H1 (cell line): ENCODE data around the gene FSTL4. TPM values are rescaled to one million over a fixed set of nuclear protein-coding genes. Genes with fewer than 3 reads are reported as not detected.

ENCODE experiments used
- CTCF ChIA-PET: fragments of 300-600 bp; sonication (Branson Sonifier 250); formaldehyde crosslinking; loops from one replicate; lab custom pipeline; 2021; ENCODE audit not compliant: partially characterized antibody; lab: Charles Lee
- POLR2A ChIA-PET: fragments of 300-600 bp; sonication (Branson Sonifier 250); formaldehyde crosslinking; loops from one replicate; lab custom pipeline; 2021; ENCODE audit warnings: inconsistent platforms; ENCODE audit not compliant: partially characterized antibody; lab: Charles Lee
- DNase-seq, 2 experiments: peaks; one replicate each; pipeline versions ENCODE4 v3.0.0 to v3.0.0-alpha.2; 2010 to 2022; ENCODE audit warnings: low spot score in 2 of 2, low read depth in 1 of 2, mixed read lengths in 1 of 2
- FAIRE-seq: peaks from 2 replicates; lab custom pipeline; 2011; peaks lifted over from hg19 to GRCh38; lab: Jason Lieb, UNC
- H2AFZ ChIP-seq: 2 replicates; pipeline ENCODE4 v1.8.1; 2012; ENCODE audit warnings: low read length, inconsistent platforms
- H2AK5ac ChIP-seq: 2 replicates; pipeline ENCODE4 v1.6.1; 2013; ENCODE audit warnings: low read depth, low read length
- H2BK120ac ChIP-seq: replicated peaks from 2 replicates; pipeline ENCODE3; 2013; ENCODE audit warnings: low read depth, low read length, inconsistent platforms
- H2BK12ac ChIP-seq: 2 replicates; pipeline ENCODE4 v1.6.1; 2013; ENCODE audit warnings: low read depth, low read length
- H2BK15ac ChIP-seq: 2 replicates; pipeline ENCODE4 v1.6.1; 2013; ENCODE audit warnings: low read length
- H2BK20ac ChIP-seq: 2 replicates; pipeline ENCODE4 v1.6.1; 2013; ENCODE audit warnings: low read length
- H2BK5ac ChIP-seq: 2 replicates; pipeline ENCODE4 v1.6.1; 2013; ENCODE audit warnings: low read depth, low read length
- H3K14ac ChIP-seq: 2 replicates; pipeline ENCODE4 v1.6.1; 2013; ENCODE audit warnings: inconsistent platforms; ENCODE audit not compliant: insufficient read length
- H3K18ac ChIP-seq: 2 replicates; pipeline ENCODE4 v1.6.1; 2013; ENCODE audit warnings: low read length; ENCODE audit errors: extremely low read depth
- H3K23ac ChIP-seq: 2 replicates; pipeline ENCODE4 v1.6.1; 2013; ENCODE audit warnings: inconsistent platforms; ENCODE audit not compliant: insufficient read length
- H3K23me2 ChIP-seq: 2 replicates; pipeline ENCODE4 v1.6.1; 2013; ENCODE audit warnings: low read depth, low read length
- H3K27ac ChIP-seq: 2 replicates; pipeline ENCODE4 v1.6.1; 2011; ENCODE audit warnings: low read depth, low read length, inconsistent platforms
- H3K27me3 ChIP-seq, 4 experiments: replicated peaks in 1 of 4; 1 replicate in 1 of 4; 2 replicates in 3 of 4; pipeline versions ENCODE4 v1.6.1 to v1.8.1; 2011 to 2013; ENCODE audit warnings: low read length in 3 of 4, mild to moderate bottlenecking in 3 of 4, inconsistent platforms in 2 of 4, mixed read lengths in 2 of 4, moderate library complexity in 1 of 4; ENCODE audit not compliant: control insufficient read depth in 3 of 4, insufficient read depth in 3 of 4; ENCODE audit errors: extremely low read depth in 1 of 4
- H3K36me3 ChIP-seq, 4 experiments: 2 replicates each; pipeline versions ENCODE4 v1.6.1 to v1.8.1; 2011 to 2013; ENCODE audit warnings: mild to moderate bottlenecking in 4 of 4, low read length in 3 of 4, moderate library complexity in 2 of 4, control low read depth in 1 of 4, inconsistent platforms in 1 of 4; ENCODE audit not compliant: insufficient read depth in 4 of 4, control insufficient read depth in 2 of 4
- H3K4ac ChIP-seq: replicated peaks from 2 replicates; pipeline ENCODE3; 2013; ENCODE audit warnings: low read length, low read depth, mixed read lengths, inconsistent platforms; ENCODE audit not compliant: insufficient read length
- H3K4me1 ChIP-seq, 4 experiments: replicated peaks in 1 of 4; 1 replicate in 1 of 4; 2 replicates in 3 of 4; pipeline versions ENCODE4 v1.6.1 to v1.8.1; 2011 to 2013; ENCODE audit warnings: low read length in 3 of 4, inconsistent platforms in 2 of 4, mixed read lengths in 1 of 4; ENCODE audit not compliant: insufficient read depth in 4 of 4, control insufficient read depth in 3 of 4
- H3K4me2 ChIP-seq, 2 experiments: 2 replicates each; pipeline versions ENCODE4 v1.6.1 to v1.8.1; 2011 to 2013; ENCODE audit warnings: low read depth in 2 of 2, low read length in 2 of 2, control low read depth in 1 of 2, inconsistent platforms in 1 of 2, mild to moderate bottlenecking in 1 of 2; ENCODE audit not compliant: insufficient read depth in 1 of 2
- H3K4me3 ChIP-seq, 4 experiments: fragments of 200-600, 300-600 bp in 1 of 4; sonication (generic), shearing (Covaris generic), sonication (Bioruptor Twin) in 1 of 4; 2 replicates each; pipeline versions ENCODE4 v1.5.1 to v1.8.1; 2011 to 2016; ENCODE audit warnings: low read length in 4 of 4, low read depth in 3 of 4, control low read depth in 2 of 4, inconsistent platforms in 2 of 4, mild to moderate bottlenecking in 2 of 4, mixed read lengths in 1 of 4, moderate library complexity in 1 of 4; ENCODE audit not compliant: insufficient read depth in 2 of 4; ENCODE audit errors: extremely low read depth in 1 of 4
- H3K56ac ChIP-seq: replicated peaks from 2 replicates; pipeline ENCODE3; 2013; ENCODE audit warnings: low read depth, mild to moderate bottlenecking, mixed read lengths, low read length, inconsistent platforms; ENCODE audit not compliant: insufficient read length
- H3K79me1 ChIP-seq: 2 replicates; pipeline ENCODE4 v1.6.1; 2013; ENCODE audit warnings: low read depth, low read length, control low read depth
- H3K79me2 ChIP-seq, 2 experiments: 2 replicates each; pipeline versions ENCODE4 v1.6.1 to v1.8.1; 2012 to 2013; ENCODE audit warnings: low read length in 2 of 2, mild to moderate bottlenecking in 2 of 2, inconsistent platforms in 1 of 2; ENCODE audit not compliant: insufficient read depth in 2 of 2, control insufficient read depth in 1 of 2
- H3K9ac ChIP-seq, 4 experiments: replicated peaks in 1 of 4; 1 replicate in 1 of 4; 2 replicates in 3 of 4; pipeline versions ENCODE4 v1.6.1 to v1.8.1; 2011 to 2013; ENCODE audit warnings: low read depth in 3 of 4, low read length in 3 of 4, control low read depth in 2 of 4, mild to moderate bottlenecking in 2 of 4, moderate library complexity in 2 of 4, inconsistent platforms in 1 of 4; ENCODE audit errors: extremely low read depth in 1 of 4
- H3K9me3 ChIP-seq, 2 experiments: 2 replicates each; pipeline versions ENCODE4 v1.6.1 to v1.8.1; 2012 to 2013; ENCODE audit warnings: mild to moderate bottlenecking in 2 of 2, moderate library complexity in 2 of 2, control low read depth in 1 of 2, inconsistent platforms in 1 of 2, low read depth in 1 of 2, low read length in 1 of 2, mixed read lengths in 1 of 2; ENCODE audit not compliant: insufficient read depth in 2 of 2
- H4K20me1 ChIP-seq, 2 experiments: replicated peaks in 1 of 2; 2 replicates each; pipeline versions ENCODE3 to v1.8.1; 2011 to 2013; ENCODE audit warnings: inconsistent platforms in 2 of 2, low read length in 2 of 2, mild to moderate bottlenecking in 1 of 2; ENCODE audit not compliant: insufficient read depth in 2 of 2, control insufficient read depth in 1 of 2
- H4K5ac ChIP-seq: 2 replicates; pipeline ENCODE4 v1.6.1; 2013; ENCODE audit warnings: low read length, low read depth, mixed read lengths, inconsistent platforms; ENCODE audit not compliant: insufficient read length
- H4K8ac ChIP-seq: 2 replicates; pipeline ENCODE4 v1.8.0; 2013; ENCODE audit warnings: mild to moderate bottlenecking, moderate library complexity, low read length, inconsistent platforms; ENCODE audit not compliant: insufficient read depth; ENCODE audit errors: extremely low read depth
- H4K91ac ChIP-seq: replicated peaks from 2 replicates; pipeline ENCODE3; 2013; ENCODE audit warnings: low read length, mixed read lengths, inconsistent platforms; ENCODE audit not compliant: insufficient read length
- BCL11A ChIP-seq, 2 experiments: IDR thresholded peaks; one replicate each; pipeline ENCODE4 v1.6.1; 2011; ENCODE audit warnings: low read depth in 2 of 2, low read length in 2 of 2, mild to moderate bottlenecking in 2 of 2
- CREB1 ChIP-seq: IDR thresholded peaks from 2 replicates; pipeline ENCODE4 v1.6.1; 2012; ENCODE audit warnings: inconsistent platforms
- GABPA ChIP-seq: IDR thresholded peaks from 2 replicates; pipeline ENCODE4 v1.6.1; 2011; ENCODE audit warnings: mild to moderate bottlenecking, low read length, moderate library complexity, borderline replicate concordance; ENCODE audit not compliant: insufficient read depth
- GTF2F1 ChIP-seq: IDR thresholded peaks from 2 replicates; pipeline ENCODE4 v1.6.1; 2012; ENCODE audit warnings: low read depth, low read length, improper control_type of control experiment, borderline replicate concordance
- JUN ChIP-seq: IDR thresholded peaks from 2 replicates; pipeline ENCODE4 v1.6.1; 2011; ENCODE audit warnings: low read depth, mild to moderate bottlenecking, improper control_type of control experiment, low read length
- MAFK ChIP-seq: IDR thresholded peaks from 2 replicates; pipeline ENCODE4 v1.6.1; 2012; ENCODE audit warnings: low read depth, mild to moderate bottlenecking, improper control_type of control experiment, low read length
- PHF8 ChIP-seq: fragments of 200-600 bp; sonication (generic); conservative IDR thresholded peaks from 2 replicates; pipeline ENCODE4 v1.7.1; 2012; ENCODE audit warnings: low read depth, mild to moderate bottlenecking, inconsistent platforms, low read length, moderate library complexity
- POU5F1 ChIP-seq: IDR thresholded peaks from 2 replicates; pipeline ENCODE4 v1.6.1; 2011; ENCODE audit warnings: low read depth, mild to moderate bottlenecking, low read length, moderate library complexity
- SP2 ChIP-seq: IDR thresholded peaks from 2 replicates; pipeline ENCODE4 v1.6.1; 2012; ENCODE audit warnings: mild to moderate bottlenecking, low read length, inconsistent platforms
- SP4 ChIP-seq: IDR thresholded peaks from 2 replicates; pipeline ENCODE4 v1.6.1; 2012; ENCODE audit warnings: low read length, inconsistent platforms
- SRF ChIP-seq: IDR thresholded peaks from 2 replicates; pipeline ENCODE4 v1.6.1; 2011; ENCODE audit warnings: mild to moderate bottlenecking, low read depth, low read length, moderate library complexity
- TAF1 ChIP-seq: IDR thresholded peaks from 2 replicates; pipeline ENCODE4 v1.6.1; 2011; ENCODE audit warnings: mild to moderate bottlenecking, low read depth, low read length
- ZNF274 ChIP-seq: IDR thresholded peaks from 2 replicates; pipeline ENCODE4 v1.7.0; 2012; ENCODE audit warnings: low read length, borderline replicate concordance; ENCODE audit errors: extremely low read depth
- WGBS, 2 experiments: shearing (Covaris generic) in 1 of 2; methylation state at CpG; one replicate each; pipeline versions ENCODE4 v1.1.6 to v1.1.7; 2013 to 2015; ENCODE audit warnings: low lambda C conversion rate in 2 of 2, mixed read lengths in 2 of 2, inconsistent platforms in 1 of 2, low coverage in 1 of 2, missing lambda C conversion rate in 1 of 2; ENCODE audit not compliant: insufficient replicate concordance in 2 of 2, insufficient coverage in 1 of 2, insufficient read length in 1 of 2; ENCODE audit errors: extremely low coverage in 1 of 2, missing lambda C conversion rate in 1 of 2; 5-methylcytosine and 5-hydroxymethylcytosine counted together
- polyA plus RNA-seq, 7 experiments: library from polyadenylated mRNA; depleted of rRNA in 3 of 7; stranded (reverse) in 5 of 7; unstranded in 2 of 7; fragments of >200 nt in 5 of 7; fragments of 200-250 nt in 2 of 7; gene quantifications; 1 replicate in 5 of 7; 2 replicates in 1 of 7; 4 replicates in 1 of 7; pipeline versions ENCODE4 v1.2.1 to v1.2.3, GENCODE V29; 2011 to 2013; ENCODE audit warnings: missing spikeins in 2 of 7, mixed read lengths in 2 of 7
- total RNA-seq: library from RNA; stranded (reverse); fragmentation: NEBNext Ultra II Directional; extraction: Animal tissue kit (Norgen Biotek cat#: 25700); gene quantifications from 2 replicates; pipeline ENCODE4 v1.2.1, GENCODE V29; 2021

The FSTL4 gene
- total and polyA plus RNA-seq, 2 of the 8 experiments (the other 6 are each of a cell fraction or from before 2014, with no cell fraction given), result 3.1 to 4.1 TPM

- Histone ChIP-seq H4K91ac (no peak overlapping the region), H3K23ac (no peak overlapping the region), H2BK12ac (no peak overlapping the region), H2AK5ac (no peak overlapping the region), H2BK120ac (no peak overlapping the region), H3K27ac (no peak overlapping the region), H3K27me3 (no peaks in the 10 kb centered on the region; a peak in 1 of 7 replicates), H4K8ac (no peak overlapping the region), H4K20me1 (no peaks in the 10 kb centered on the region), H2BK20ac (no peak overlapping the region), H3K36me3 (no peaks in the 10 kb centered on the region), H3K56ac (no peak overlapping the region), H3K79me1 (no peaks in the 10 kb centered on the region; the same call in 1 of the 2 replicates), H2BK15ac (no peak overlapping the region), H3K4me3 (no peak overlapping the region), H3K4me1 (no peaks in the 10 kb centered on the region; a peak in 2 of 7 replicates), H3K4ac (no peak overlapping the region), H3K4me2 (no peak overlapping the region), H2BK5ac (no peak overlapping the region), H3K9ac (no peak overlapping the region), H3K23me2 (no peaks in the 10 kb centered on the region), H3K14ac (no peak overlapping the region), H3K9me3 (no peaks in the 10 kb centered on the region), H3K79me2 (no peaks in the 10 kb centered on the region), H4K5ac (no peak overlapping the region), H3K18ac (no peak overlapping the region), H2AFZ (no peak overlapping the region)
- ChIA-PET POLR2A (interaction anchor here (1.0 kb wide), 1 partner anchor 64 kb away, joined by 3 read pairs; no protein-coding TSS in a partner anchor), CTCF (interaction anchor here (1.3 to 1.5 kb wide), 3 partner anchors 14 to 87 kb away, joined by 3 to 4 read pairs (median 3); no protein-coding TSS in a partner anchor)
- FAIRE-seq (no peak), DNase-seq (no peak)
- TF ChIP-seq MAFK, result no peak
- no peak for TF ChIP-seq SRF
- TF ChIP-seq CREB1, result no peak
- no peak for TF ChIP-seq PHF8
- no peak for TF ChIP-seq GABPA
- TF ChIP-seq ZNF274, result no peak
- TF ChIP-seq GTF2F1, result no peak
- no peak for TF ChIP-seq JUN
- TF ChIP-seq POU5F1, result no peak
- no peak for TF ChIP-seq BCL11A (IDR thresholded peaks at IDR 0.05; ENCODE audit: low read depth in 2 of 2, low read length in 2 of 2)
- no peak for TF ChIP-seq TAF1
- no peak for TF ChIP-seq SP4
- no peak for TF ChIP-seq SP2
- 88% methylated on average over 5 of the region's 5 CpGs; no CpG with 5 or more reads in 1 of the 2 experiments for WGBS, 2 experiments
These were observed 104.0 kb downstream of the FSTL4 start for GRCh38 chr5:133508331-133508730.
